Epithelial cell of esophagus (primary cell): Measurements from ENCODE around the gene MIPEP.

Experiments used
- DNase-seq: peaks from one replicate; pipeline ENCODE4 v3.0.0; 2010; ENCODE audit warnings: low read depth
- H3K4me3 ChIP-seq: 2 replicates; pipeline ENCODE4 v1.5.1; 2011; ENCODE audit warnings: mild to moderate bottlenecking, low read length, control low read depth
- TF ChIP-seq, protein P1 (sequence below): IDR thresholded peaks from 2 replicates; pipeline ENCODE4 v1.5.1; 2011; ENCODE audit warnings: low read depth, mild to moderate bottlenecking, low read length, control low read depth, inconsistent platforms; ENCODE audit not compliant: insufficient read depth; ENCODE audit errors: missing control alignments

Gene MIPEP

DNA sequence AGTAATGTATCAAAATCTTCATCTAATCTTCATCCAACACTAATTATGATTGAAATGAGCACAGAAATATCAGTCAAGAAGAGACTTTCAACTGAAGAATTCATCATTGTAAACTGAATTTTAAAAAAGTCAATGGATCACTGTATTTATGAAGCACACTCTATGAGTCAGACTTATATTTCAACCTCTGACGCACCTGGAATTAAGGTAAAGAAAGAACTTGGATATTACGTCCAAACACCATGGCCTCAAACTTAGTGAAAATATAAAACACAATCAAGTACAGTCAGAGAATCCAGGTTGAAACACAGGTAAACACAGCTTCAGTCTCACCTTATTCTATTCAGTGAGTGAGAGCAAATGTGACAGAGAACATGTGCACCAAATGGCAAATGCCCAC lies 39.5 kb downstream of the MIPEP start:
- TF ChIP-seq, protein P1, sequence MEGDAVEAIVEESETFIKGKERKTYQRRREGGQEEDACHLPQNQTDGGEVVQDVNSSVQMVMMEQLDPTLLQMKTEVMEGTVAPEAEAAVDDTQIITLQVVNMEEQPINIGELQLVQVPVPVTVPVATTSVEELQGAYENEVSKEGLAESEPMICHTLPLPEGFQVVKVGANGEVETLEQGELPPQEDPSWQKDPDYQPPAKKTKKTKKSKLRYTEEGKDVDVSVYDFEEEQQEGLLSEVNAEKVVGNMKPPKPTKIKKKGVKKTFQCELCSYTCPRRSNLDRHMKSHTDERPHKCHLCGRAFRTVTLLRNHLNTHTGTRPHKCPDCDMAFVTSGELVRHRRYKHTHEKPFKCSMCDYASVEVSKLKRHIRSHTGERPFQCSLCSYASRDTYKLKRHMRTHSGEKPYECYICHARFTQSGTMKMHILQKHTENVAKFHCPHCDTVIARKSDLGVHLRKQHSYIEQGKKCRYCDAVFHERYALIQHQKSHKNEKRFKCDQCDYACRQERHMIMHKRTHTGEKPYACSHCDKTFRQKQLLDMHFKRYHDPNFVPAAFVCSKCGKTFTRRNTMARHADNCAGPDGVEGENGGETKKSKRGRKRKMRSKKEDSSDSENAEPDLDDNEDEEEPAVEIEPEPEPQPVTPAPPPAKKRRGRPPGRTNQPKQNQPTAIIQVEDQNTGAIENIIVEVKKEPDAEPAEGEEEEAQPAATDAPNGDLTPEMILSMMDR, result no peak

DNA sequence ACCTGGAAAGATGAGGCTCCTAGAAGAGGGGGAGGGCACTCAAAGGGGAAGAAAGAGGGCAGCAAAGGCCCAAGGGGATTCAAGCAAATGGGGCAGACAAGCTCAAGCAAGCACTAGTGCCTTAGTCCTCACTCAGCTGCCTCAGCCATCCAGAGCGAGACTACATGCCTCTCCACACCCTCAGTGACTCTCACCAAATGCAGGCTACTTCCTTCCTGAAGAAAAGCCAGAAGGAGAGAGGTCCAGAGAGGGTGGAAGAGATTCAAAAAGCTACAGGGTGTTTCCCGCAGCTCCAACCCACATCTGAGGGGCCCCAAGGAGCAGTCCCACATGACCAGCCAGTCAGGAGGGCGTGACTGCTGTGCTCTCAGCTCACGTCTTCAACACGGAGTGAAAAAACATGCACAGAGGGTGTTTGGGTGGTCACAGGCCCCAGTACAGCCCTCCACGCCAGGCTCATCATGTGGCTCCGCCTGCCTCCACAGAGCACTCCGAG lies 40.5 kb downstream of the MIPEP start:
- TF ChIP-seq, protein P1, result no peak
- peak; percentile 70 for DNase-seq
- no peak overlapping the region for H3K4me3 ChIP-seq

More for the DNA sequence above, 39.5 kb downstream of the MIPEP start:
- H3K4me3 ChIP-seq, result no peak overlapping the region
- no peak for DNase-seq

DNA sequence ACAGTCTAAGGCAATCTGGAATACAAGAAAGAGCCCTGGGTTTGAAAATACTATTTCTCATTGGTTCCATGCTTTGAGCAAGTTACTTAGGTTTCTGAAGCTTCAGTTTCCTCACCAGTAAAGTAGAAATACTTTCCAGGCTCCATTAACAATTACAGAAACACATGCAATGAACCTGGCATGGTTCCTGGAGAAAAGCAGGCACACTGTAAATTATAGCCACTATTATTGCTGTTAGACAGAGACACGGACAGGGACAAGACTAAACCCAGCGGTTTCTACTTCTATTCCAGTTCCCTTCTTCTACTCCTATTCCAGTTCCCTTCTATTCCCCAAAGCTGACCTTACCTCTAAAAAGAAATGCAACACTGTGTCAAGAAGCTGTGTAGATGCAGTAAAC lies 41.2 kb downstream of the MIPEP start:
- H3K4me3 ChIP-seq, result no peak overlapping the region
- DNase-seq, result no peak
- TF ChIP-seq, protein P1, result no peak

DNA sequence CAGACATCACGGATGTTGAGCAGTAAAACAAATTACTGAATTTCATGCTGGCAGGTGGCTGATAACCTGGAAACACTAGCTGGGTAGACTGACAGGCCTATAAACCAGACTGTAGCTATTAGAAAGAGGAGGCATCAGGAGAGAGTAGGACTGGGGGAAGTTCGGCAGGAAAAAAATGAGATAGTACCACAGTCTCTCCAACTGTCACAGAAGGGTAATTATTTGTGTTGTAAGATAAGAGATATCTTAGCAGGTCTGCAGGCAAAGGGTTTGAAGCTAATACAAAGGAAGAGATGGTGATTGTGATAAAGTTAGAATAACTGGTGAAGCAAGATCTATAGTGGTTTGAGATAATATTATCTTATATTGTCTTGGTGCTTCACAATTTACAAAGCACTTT lies 41.7 kb downstream of the MIPEP start:
- DNase-seq, result no peak
- no peak overlapping the region for H3K4me3 ChIP-seq
- TF ChIP-seq, protein P1, result no peak

DNA sequence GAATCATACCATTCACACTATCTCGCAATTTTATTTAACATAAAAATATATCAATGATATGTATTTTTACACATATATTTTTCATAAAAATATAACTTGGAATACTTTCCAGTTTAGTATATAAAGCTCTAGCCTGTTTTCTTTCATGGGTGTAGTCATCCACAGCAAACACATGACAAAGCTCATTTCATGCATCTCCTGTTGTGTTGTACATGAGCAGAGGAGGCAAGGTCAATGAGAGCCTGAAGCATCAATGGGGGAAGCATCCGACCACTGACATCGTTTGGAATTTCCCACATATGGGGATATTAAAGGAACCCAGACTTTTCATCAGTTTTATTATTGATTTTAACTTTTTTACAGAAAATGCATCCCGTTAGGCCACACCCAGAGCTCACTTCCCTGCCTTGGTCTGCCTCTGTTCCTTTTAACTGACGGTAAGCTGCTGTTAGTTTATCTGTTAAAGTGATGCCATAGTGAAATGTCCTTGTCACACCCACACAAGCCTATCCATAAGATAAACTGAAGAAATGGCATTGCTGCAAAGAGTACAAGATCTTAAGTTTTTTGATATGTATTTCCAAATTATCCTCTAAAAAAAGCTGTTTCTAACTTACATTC lies 44.0 kb downstream of the MIPEP start:
- no peak overlapping the region for H3K4me3 ChIP-seq
- TF ChIP-seq, protein P1, result no peak
- DNase-seq, result no peak

DNA sequence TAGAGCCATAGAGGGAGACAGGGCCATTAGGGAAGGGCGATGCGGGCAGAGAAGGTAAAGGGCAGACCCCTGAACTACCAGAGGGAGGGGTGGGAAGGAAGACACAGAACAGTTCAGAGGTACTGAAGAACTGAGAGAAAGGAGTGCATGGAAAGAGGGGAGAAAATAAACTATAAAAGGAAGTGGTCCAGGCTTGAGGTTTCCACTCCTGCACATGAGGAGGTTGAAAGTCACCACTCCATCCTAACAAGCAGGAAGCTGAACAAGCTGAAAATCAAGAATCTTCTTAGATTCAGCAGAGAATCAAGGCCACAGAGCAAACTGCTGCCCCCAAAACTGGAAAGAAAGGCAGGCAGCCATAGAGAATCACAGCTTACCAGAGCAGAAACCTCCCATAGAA lies 45.1 kb downstream of the MIPEP start:
- H3K4me3 ChIP-seq, result no peak overlapping the region
- no peak for DNase-seq
- TF ChIP-seq, protein P1, result no peak

DNA sequence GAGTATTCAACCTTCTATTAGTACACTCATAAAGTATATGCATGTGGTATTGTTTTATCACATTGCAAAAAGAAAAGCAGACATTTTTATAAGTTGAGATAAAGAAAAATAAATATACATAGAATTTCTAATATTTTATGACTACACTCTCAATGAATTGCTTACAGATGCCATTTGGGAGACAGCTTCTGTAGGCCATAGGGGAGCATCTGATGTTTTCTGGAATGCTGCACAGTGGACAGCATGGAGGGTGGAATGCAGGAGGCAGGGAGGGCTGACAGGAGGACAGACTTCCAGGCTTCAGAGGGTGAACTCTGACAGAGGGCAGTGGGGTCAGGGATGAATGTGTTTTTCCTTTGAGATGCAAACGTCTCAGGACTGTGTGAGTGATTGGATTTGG lies 45.8 kb downstream of the MIPEP start:
- TF ChIP-seq, protein P1, result no peak
- DNase-seq, result no peak

More for the DNA sequence above, 45.8 kb downstream of the MIPEP start:
- no peak overlapping the region for H3K4me3 ChIP-seq
